Kidney tubule cell (primary cell): ENCODE measurements around the gene ASGR1.
"Not testable (repeated sequence)": the region's sequence is repeated elsewhere in the genome, so short reads cannot be mapped to it uniquely, and the experiment has no call there.

Experiments
- DNase-seq: peaks from one replicate; pipeline ENCODE4 v3.0.0-alpha.2; 2018; ENCODE audit warnings: low spot score

The ASGR1 gene

GRCh38 chr17:7190276-7190917 is 11.2 kb upstream of the ASGR1 start:
- DNase-seq = no peak

DNA sequence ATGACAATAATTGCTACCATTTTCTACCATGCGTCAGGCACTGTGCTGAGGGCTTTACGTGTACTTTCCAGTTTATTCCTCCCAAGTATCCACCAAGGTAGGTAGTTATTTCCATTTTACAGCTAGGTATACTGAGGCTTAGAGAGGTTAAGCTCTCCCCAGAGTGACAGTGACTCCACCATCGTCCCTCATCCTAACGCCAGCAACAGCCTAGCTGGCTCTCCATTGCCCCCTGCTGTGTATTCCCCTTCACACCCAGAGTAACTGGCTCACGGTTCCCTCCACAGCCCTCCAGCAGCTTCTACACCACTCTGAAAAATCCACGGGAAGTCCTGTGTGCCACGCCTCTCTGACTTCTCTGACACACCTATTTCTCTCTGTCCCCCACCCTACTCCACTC is 7.1 kb upstream of the ASGR1 start:
- no peak for DNase-seq

GRCh38 chr17:7184647-7185046 is 5.5 kb upstream of the ASGR1 start:
- no peak for DNase-seq

- peak; percentile 86 for DNase-seq
Observed at GRCh38 chr17:7184091-7184488, 4.9 kb upstream of the ASGR1 start.

- peak; percentile 40 for DNase-seq
Observed at GRCh38 chr17:7183433-7184090, 4.4 kb upstream of the ASGR1 start.

GRCh38 chr17:7182101-7182500 is 2.9 kb upstream of the ASGR1 start:
- DNase-seq = not testable (repeated sequence)

GRCh38 chr17:7178973-7179316 is 225 bp downstream of the ASGR1 start:
- no peak for DNase-seq

DNA sequence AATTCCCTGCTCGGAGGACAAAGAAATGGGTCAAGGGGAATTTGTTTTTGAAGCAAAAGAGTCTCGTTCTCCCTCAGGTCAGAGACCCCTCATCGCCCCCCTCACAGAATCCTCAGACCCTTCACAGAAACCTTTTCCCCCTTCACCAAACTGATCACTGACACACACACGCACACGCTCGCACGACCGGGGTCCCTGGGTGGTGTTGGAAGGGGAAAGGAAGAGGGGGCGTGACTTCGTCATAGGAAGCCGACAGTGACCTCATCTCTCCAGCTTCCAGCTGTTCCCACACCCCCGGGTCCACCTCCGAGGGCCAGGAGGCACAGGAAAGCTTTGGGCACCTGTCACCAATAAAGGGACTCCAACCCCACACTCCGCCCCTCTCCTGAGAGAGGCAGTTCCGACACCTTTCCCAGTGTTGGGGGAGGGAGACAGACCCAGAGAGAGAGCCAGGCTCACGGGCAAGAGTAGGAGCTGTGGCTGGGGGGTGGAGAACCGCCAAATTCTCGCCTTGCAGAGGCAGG is 1.2 kb downstream of the ASGR1 start:
- peak; percentile 18 for DNase-seq

DNA sequence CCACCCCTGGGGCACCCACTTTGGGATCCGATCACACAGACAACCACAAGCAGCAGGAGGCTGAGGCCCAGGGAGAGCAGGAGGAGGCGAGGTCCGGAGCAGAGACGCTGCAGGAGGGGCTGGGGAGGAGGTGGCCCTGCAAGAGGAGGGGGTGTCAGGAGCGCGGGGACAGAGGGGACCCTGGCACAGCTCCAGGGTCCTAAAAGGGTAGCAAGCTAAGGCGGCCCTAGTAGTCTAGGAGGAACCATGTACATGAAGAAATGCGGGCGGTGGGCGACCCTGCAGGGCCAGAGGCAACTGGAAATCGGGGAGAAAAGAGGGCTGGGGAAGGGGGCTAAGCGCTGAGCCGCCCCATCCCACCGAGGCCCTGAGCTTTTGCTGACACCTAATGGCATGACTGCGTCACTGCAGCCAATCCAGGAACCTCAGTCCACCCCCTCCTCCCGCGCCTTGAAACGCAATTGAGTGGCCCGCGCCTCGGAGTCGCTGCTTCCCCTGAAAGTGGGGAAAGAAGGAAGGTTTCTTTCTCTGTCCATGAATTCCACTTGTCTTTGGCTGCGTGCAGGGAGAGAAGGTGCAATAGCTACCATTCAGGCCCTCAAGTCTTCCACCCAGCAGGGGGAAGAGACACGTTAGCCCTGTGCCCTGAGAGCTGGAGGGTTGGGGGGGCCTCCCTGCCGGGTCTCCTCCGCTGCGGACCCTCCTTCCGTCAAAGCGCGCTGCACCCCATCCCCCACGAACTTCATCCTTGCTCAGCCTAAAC is 1.8 kb downstream of the ASGR1 start:
- DNase-seq = peak; percentile 49

GRCh38 chr17:7176841-7177190 is 2.4 kb downstream of the ASGR1 start:
- DNase-seq = no peak

DNA sequence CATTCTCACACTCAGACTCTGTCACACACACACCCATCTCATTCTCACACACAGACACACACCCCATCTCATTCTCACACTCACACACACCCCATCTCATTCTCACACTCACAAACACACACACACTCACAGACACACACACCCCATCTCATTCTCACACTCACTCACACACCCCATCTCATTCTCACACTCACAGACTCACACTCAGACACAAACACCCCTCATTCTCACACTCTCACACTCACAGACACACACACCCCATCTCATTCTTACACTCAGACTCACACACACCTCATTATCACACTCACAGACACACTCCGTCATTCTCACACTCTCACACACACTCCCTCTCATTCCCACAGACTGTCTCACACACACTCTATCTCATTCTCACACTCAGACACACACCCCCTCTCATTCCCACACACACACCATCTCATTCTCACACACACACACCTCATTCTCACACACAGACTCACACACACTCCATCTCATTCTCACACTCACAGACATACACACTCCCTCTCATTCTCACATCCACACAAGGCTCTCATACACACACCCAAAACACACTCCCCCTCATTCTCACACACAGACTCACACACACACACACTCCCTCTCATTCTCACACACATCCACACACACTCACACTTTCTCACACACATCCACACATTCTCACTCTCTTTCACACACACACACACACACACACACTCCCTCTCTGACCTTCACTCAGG is 2.9 kb downstream of the ASGR1 start:
- DNase-seq = no peak

- DNase-seq = no peak
Observed at GRCh38 chr17:7175330-7175733, 3.8 kb downstream of the ASGR1 start.

GRCh38 chr17:7174603-7175326 is 4.4 kb downstream of the ASGR1 start:
- DNase-seq = no peak

- peak; percentile 20 for DNase-seq
Observed at GRCh38 chr17:7173687-7174602, 5.2 kb downstream of the ASGR1 start.

DNA sequence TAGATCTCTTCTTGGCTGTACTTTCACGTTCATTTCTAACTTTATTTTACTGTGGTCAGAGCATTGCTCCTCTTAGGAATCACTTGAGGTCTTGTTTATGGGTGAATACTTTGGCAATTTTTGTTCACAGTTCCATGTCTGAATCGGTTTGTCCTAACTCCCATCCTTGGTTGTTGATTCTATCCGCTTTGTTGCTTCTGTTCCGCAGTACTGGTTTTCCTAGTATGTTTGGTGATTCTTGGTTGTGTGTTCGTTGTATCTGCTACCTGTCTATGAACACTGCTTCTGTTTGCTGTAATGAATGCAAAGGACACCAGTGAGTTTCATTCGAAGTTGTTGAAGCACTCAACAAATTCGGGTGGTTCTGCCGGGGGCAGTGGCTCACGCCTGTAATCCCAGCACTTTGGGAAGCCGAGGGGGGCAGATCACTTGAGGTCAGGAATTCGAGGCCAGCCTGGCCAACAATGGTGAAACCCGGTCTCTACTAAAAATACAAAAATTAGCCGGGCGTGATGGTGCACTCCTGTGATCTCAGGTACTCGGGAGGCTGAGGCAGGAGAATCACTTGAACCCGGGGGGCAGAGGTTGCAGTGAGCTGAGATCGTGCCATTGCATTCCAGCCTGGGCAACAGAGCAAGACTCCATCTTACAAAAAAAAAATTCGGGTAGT is 6.5 kb downstream of the ASGR1 start:
- not testable (repeated sequence) for DNase-seq

- DNase-seq = not testable (repeated sequence)
Observed at GRCh38 chr17:7169565-7169908, 9.6 kb downstream of the ASGR1 start.

DNA sequence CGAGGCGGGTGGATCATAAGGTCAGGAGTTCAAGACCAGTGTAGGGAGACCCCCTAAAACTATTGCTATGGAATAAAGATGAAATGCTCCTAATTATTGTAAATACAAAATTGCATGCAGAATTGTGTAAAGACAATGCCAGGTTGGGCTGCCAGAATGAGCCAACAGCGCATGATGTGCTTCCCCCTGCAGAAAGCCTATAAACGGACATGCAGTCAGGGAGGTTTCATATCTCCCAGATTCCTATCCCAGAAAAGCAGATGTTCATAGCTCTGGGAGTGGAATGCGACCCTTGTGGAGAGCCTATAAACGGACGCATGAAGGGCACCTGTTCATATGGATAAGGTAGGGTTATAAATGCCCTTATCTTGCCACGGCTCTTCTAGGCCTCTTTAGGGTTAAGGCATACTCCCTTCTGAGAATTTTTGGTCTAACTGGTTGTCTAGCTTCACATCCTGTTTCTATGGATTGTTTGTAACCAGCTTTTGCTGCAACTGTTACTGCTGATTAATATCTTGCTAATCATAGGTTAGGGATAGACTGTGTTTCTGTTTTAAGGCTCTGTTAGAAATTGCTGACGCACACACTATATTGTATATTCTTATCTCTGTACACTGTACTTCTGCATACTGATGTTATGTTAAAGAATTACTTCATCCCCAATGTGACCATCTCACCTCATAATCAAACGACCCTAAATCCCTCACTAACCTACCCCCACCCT is 10.2 kb downstream of the ASGR1 start:
- not testable (repeated sequence) for DNase-seq

DNA sequence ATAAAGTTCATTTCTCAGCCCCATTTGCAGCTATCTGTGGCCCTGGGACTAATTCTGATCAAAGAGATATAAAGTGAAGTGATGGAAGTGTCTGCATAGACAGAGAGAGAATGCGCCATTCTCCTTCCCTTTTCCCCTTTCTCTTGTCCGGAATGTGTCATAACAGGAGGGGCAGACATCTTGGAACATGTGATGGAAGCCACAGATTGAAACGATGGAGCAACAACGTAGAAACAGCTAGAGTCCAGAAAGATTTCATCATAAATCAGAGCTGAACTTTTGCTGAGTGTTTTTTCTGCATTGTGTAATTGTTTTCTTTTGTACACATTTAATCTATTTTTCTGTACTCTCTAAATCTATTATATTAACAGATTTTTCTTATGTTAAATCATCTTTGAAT is 11.3 kb downstream of the ASGR1 start:
- DNase-seq = no peak

- no peak for DNase-seq
Observed at GRCh38 chr17:7166873-7167272, 12.3 kb downstream of the ASGR1 start.

DNA sequence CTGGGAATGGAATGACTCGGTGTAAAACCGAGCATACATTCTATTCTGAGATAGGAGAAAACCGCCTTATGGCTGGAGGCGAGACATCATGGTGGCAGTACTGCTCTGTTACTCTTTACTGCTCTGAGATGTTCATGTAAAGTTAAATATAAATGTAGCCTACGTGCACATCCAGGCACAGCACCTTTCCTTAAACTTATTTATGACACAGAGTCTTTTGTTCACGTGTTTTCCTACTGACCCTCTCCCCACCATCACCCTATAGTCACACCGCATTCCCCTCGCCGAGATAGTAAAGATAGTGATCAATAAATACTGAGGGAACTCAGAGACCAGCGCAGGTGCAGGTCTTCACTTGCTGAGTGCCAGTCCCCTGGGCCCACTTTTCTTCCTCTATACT is 19.6 kb downstream of the ASGR1 start:
- not testable (repeated sequence) for DNase-seq
